DOHH2 (cell line): ENCODE measurements around the gene PLEKHG2.

ENCODE experiments used
- CTCF ChIP-seq: fragments of 200-600 bp; sonication (generic); IDR thresholded peaks from one replicate; pipeline ENCODE4 v1.5.1; 2014; ENCODE audit warnings: antibody characterized with exemption, mild to moderate bottlenecking, low read depth, low read length; ENCODE audit not compliant: poor library complexity, severe bottlenecking
- EZH2phosphoT487 ChIP-seq: fragments of 200-600 bp; sonication (generic); IDR thresholded peaks from 2 replicates; pipeline ENCODE4 v1.6.1; 2017; ENCODE audit warnings: borderline replicate concordance, mild to moderate bottlenecking, antibody characterized with exemption, low read length, moderate library complexity, mixed read lengths

GRCh38 chr19:39425744-39426143 is 13.3 kb downstream of the PLEKHG2 start:
- TF ChIP-seq CTCF (no peak), EZH2phosphoT487 (no peak)
